Dedifferentiated amniotic fluid mesenchymal stem cell (primary cell): Measurements from ENCODE around the gene DGCR6.
"Not testable (repeated sequence)": the region's sequence is repeated elsewhere in the genome, so short reads cannot be mapped to it uniquely, and the experiment has no call there.

ENCODE experiments used
- DNase-seq: peaks from one replicate; pipeline ENCODE4 v3.0.0-alpha.2; 2016; ENCODE audit errors: extremely low spot score

The DGCR6 gene

DNA sequence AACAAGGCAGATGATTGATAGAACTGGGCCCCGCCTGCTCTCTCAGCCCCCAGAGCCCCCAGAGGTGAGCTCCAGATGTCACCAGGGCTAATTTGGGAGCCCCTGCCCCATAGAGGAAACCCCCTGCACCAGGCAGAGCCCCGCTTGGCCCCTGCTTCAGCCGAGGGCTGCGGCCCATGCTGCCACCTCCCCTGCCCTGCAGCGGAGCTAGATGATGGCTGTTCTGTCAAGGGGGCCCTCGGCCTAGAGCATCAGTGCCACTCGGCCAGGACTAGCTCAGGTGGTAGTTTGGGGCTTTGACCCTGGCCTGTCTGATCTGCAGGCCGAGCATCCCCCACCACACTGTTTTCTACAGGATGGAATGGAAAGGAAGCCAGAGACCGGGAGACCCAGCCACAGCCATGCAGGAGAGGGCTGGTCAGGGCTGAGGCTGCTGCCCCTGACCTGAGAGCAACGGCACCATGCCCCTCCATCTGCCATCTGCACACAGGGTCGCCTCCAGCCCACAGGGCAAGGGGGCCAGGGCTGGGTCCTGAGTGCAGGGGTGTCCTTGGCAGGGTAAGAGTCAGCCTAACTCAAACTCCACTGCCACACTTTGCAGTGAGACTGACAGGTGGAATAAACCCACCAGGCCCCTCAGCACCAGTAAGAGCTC is 54.2 kb downstream of the DGCR6 start:
- DNase-seq = not testable (repeated sequence)

DNA sequence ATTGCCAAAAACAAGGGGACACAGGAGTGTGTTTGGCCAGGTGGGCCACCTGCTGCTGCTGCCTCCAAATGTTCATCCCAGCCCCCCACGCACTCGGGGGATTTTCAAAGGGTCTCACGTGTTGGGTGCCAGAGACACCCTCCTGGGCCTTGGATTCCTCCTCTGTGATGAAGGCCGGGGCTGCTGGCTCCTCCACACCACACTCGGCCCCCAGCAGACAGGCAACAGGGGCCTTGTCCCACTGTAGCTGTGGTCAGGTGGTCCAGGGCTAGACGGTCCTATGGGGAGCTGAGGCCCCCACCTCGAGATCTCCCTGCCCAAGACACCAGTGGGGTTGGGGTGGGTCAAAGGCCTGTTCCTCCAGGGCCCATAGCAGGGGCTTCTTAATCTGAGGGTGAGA is 55.1 kb downstream of the DGCR6 start:
- DNase-seq = not testable (repeated sequence)
